GM19397 (cell line): Measurements from ENCODE around the gene NKX6-1.

Experiments
- ATAC-seq: cut with Tn5 transposase; IDR thresholded peaks from one replicate; pipeline ENCODE4 v1.9.1; 2021; ENCODE audit warnings: mild to moderate bottlenecking, moderate library complexity; ENCODE audit not compliant: unreplicated experiment

The NKX6-1 gene

GRCh38 chr4:84480082-84480481 is 19.0 kb downstream of the NKX6-1 start:
- no peak for ATAC-seq

GRCh38 chr4:84479663-84480062 is 19.4 kb downstream of the NKX6-1 start:
- ATAC-seq, result no peak

GRCh38 chr4:84477738-84478137 is 21.4 kb downstream of the NKX6-1 start:
- ATAC-seq, result no peak

DNA sequence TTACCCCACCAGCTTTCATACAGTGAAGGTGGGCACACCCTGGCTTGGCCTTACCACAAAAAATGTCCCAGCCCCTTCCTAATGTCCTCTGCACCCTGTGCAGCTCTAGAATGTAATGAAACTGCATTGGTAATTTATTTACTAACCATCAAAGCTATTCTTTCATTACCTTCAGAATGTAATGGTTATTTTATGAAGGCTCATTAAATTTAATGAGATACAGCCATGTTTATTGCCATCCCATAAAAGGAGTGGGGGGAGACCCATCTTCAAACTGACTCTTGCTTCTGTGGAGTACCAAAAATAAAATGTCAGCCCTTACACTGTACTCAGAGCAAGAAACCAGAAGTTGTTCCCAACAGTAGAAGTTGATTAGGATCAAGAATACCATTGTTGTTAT is 25.0 kb downstream of the NKX6-1 start:
- ATAC-seq, result no peak

- ATAC-seq, result no peak
These were observed 26.9 kb downstream of the NKX6-1 start for GRCh38 chr4:84472154-84472553.

- ATAC-seq, result no peak
These were observed 28.8 kb downstream of the NKX6-1 start for GRCh38 chr4:84470204-84470785.

DNA sequence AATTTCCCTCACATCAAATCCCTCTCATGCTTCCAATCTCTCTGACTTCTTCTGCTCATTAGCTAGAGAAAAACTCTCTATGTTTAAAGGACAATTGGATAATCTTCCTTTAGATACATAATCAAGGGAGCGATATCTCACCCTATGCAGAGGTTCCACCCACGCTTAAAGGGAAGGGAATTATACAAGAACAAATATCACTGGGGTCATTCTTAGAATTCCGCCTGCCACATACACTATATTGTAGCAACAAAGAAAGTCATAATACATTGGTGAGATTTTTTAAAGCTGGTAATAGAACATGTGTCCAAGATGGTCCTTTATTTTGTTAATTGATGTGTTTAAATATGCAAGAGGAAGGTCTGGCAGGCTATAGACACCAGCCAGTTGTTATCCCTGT is 31.5 kb downstream of the NKX6-1 start:
- ATAC-seq, result no peak

- ATAC-seq, result no peak
These were observed 39.3 kb downstream of the NKX6-1 start for GRCh38 chr4:84459783-84460182.

- no peak for ATAC-seq
These were observed 42.9 kb downstream of the NKX6-1 start for GRCh38 chr4:84456157-84456556.

GRCh38 chr4:84455697-84456096 is 43.4 kb downstream of the NKX6-1 start:
- no peak for ATAC-seq

GRCh38 chr4:84451546-84451945 is 47.5 kb downstream of the NKX6-1 start:
- ATAC-seq, result no peak

DNA sequence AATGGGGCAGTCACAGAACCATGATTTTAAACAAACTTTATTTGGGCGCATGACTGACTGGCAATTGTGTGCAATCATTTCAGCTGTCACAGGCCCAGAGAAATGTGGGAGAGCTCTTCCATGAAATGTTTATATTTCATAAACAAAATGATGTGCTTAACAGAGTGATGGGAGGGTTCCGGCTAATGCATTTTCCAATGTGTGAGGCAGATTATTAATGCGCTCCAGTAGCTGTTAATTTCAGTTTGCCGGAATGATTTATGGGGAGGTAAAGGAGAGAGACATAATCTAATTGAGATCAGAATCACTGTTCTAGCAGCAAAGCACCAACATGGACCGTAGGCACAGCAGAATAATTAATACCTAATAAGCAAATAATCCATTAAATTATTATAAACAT is 55.6 kb downstream of the NKX6-1 start:
- ATAC-seq, result no peak

GRCh38 chr4:84442778-84443177 is 56.3 kb downstream of the NKX6-1 start:
- ATAC-seq, result no peak
